Bronchial epithelial cell (primary cell): ENCODE results near the gene ASMT. TPM values are rescaled to one million over a fixed set of nuclear protein-coding genes. Genes with fewer than 3 reads are reported as not detected.

Experiments
- DNase-seq: peaks from one replicate; pipeline ENCODE4 v3.0.0-alpha.2; 2010; ENCODE audit warnings: low read depth
- FAIRE-seq: peaks from 2 replicates; lab custom pipeline; 2011; peaks lifted over from hg19 to GRCh38; lab: Jason Lieb, UNC
- H3K27me3 ChIP-seq: 2 replicates; pipeline ENCODE4 v1.5.1; 2011; ENCODE audit warnings: low read length; ENCODE audit not compliant: control insufficient read depth, insufficient read depth
- H3K36me3 ChIP-seq: 2 replicates; pipeline ENCODE4 v1.5.1; 2011; ENCODE audit warnings: low read length; ENCODE audit not compliant: control insufficient read depth, insufficient read depth
- H3K4me3 ChIP-seq: 2 replicates; pipeline ENCODE4 v1.5.1; 2011; ENCODE audit warnings: mild to moderate bottlenecking, low read depth, low read length, control low read depth
- total RNA-seq: library from RNA; depleted of rRNA; stranded (reverse); fragments of >200 nt; gene quantifications from 2 replicates; pipeline ENCODE4 v1.2.1, GENCODE V29; 2014
- TF ChIP-seq, protein P1 (sequence below): IDR thresholded peaks from 2 replicates; pipeline ENCODE4 v1.5.1; 2011; ENCODE audit warnings: mild to moderate bottlenecking, moderate library complexity, low read length, control low read depth, inconsistent platforms; ENCODE audit not compliant: insufficient read depth, severe bottlenecking

Gene ASMT
- total RNA-seq, 1 donor from 2014 or later: under 0.01 TPM

GRCh38 chrX:1597345-1598020 lies 17.4 kb upstream of the ASMT start:
- no peak overlapping the region for H3K4me3 ChIP-seq
- TF ChIP-seq, protein P1, sequence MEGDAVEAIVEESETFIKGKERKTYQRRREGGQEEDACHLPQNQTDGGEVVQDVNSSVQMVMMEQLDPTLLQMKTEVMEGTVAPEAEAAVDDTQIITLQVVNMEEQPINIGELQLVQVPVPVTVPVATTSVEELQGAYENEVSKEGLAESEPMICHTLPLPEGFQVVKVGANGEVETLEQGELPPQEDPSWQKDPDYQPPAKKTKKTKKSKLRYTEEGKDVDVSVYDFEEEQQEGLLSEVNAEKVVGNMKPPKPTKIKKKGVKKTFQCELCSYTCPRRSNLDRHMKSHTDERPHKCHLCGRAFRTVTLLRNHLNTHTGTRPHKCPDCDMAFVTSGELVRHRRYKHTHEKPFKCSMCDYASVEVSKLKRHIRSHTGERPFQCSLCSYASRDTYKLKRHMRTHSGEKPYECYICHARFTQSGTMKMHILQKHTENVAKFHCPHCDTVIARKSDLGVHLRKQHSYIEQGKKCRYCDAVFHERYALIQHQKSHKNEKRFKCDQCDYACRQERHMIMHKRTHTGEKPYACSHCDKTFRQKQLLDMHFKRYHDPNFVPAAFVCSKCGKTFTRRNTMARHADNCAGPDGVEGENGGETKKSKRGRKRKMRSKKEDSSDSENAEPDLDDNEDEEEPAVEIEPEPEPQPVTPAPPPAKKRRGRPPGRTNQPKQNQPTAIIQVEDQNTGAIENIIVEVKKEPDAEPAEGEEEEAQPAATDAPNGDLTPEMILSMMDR: no peak
- H3K27me3 ChIP-seq: no peaks in the 10 kb centered on the region
- no peak for FAIRE-seq
- no peak for DNase-seq
- peaks cover 45% of the 10 kb centered on the region for H3K36me3 ChIP-seq

DNA sequence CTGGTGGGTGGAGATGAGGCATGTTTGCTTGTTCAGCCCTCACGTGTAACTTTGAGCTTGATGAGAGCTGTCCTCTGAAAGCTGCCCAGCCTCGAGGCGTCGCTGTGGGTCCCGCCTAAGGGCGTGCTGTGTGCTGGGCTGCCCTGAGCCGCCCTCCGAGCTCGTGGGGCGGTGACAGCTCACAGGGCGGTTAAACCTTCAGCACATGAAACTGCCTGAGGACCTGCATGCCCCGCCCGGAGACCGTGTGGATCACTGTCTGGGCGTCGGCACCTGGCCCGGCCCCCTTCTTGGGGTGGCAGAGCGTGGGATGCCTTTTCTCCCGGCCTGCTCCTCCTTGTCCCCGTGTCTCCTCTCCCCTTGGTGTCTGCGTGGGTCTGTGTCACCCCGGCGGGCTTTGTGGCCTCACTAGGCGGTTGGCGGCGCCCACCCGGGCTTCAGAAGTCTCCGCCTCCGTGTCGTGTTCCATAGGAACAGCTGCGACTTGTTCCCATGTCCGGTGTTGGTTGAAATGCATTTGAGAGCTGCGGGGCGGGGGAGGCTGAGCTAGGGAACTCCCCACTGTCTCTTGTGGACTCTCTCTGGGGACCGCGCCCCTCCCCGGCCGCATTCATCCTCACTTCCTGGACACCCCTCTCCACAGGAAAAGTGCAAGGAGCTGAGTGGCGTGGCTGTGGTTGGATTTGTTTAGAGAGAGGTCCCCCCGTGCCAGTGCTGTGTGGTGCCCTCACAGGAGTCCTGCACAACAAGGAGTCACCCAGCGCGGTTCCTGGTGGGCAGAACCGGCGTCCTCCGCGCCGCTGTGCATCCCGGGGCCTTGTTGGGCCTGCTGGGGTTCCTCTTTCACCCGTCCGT lies 16.6 kb upstream of the ASMT start:
- TF ChIP-seq, protein P1: no peak
- Histone ChIP-seq H3K4me3 (no peak overlapping the region), H3K36me3 (peaks cover 49% of the 10 kb centered on the region), H3K27me3 (no peaks in the 10 kb centered on the region)
- no peak for DNase-seq
- FAIRE-seq: no peak

DNA sequence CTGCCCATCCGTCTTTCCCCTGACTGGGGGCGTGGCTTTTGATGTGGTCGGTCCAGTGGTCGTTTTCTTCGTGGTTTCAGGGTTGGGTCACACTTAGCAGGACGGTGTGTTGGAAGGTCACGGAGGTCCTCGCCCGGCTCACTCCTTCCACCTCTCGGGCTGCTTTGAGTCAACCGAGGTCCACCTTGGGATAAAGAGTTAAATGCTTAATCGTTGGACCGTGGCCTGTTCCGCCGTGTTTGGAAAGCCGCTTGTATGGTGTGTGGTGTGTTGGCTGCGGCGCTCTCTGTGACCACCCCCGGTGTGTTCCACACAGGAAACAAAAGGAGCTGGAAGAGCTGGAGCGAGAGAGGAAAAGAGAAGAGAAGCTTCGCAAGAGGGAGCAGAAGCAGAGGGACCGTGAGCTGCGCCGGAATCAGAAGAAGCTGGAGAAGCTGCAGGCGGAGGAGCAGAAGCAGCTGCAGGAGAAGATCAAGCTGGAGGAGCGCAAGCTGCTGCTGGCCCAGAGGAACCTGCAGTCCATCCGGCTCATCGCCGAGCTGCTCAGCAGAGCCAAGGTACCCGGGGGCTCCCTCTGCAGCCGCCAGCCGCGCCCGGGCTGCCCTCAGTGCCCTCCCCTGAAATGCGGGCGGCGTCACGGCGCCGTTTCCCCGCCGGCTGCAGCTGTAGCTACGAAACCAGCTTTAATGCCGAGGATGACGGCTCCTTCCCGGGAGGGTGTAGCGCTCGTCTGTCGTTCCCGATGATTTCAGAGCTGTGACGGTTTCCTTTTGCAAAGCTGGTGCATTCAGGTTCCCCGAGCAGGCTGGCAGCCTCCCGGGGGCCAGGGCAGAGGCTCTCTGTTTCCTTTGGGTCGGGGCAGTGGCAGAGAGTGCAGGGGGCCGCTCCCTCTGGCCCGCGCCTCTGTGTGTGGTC lies 15.7 kb upstream of the ASMT start:
- peaks cover 44% of the 10 kb centered on the region for H3K36me3 ChIP-seq
- no peak overlapping the region for H3K4me3 ChIP-seq
- no peaks in the 10 kb centered on the region for H3K27me3 ChIP-seq
- TF ChIP-seq, protein P1: no peak
- FAIRE-seq (no peak), DNase-seq (no peak)

DNA sequence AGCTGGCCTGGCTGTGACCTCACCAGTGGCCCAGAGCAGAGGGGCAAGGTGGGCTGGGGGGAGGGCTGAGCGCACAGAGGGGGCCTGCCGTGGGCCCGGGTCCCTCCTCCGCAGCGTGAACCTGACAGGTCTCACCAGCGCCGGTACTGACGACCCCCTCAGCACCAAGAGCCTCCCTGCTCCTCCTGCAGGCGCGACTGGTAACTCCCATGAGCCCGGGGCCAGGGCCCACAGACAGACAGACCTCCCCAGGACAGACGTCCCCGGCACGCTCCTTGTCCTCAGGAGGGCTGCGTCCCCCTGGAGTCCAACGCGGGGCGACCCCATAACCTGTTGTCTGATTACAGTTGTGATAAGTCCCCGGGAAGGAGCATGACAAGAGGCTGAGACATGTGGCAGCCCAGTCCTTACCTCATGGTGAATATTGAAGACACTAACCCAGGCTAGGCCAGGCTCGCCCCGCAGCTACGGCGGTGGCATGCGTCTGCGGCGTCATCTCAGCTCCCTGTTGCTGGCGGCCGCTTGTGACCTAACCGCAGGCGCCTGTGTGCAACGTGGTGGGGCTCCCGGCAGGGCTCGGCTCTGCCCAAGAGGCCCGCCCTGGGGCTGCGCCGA lies 15.0 kb upstream of the ASMT start:
- H3K36me3 ChIP-seq: peaks cover 42% of the 10 kb centered on the region
- no peak for DNase-seq
- no peak for FAIRE-seq
- TF ChIP-seq, protein P1: no peak
- no peaks in the 10 kb centered on the region for H3K27me3 ChIP-seq
- H3K4me3 ChIP-seq: no peak overlapping the region

DNA sequence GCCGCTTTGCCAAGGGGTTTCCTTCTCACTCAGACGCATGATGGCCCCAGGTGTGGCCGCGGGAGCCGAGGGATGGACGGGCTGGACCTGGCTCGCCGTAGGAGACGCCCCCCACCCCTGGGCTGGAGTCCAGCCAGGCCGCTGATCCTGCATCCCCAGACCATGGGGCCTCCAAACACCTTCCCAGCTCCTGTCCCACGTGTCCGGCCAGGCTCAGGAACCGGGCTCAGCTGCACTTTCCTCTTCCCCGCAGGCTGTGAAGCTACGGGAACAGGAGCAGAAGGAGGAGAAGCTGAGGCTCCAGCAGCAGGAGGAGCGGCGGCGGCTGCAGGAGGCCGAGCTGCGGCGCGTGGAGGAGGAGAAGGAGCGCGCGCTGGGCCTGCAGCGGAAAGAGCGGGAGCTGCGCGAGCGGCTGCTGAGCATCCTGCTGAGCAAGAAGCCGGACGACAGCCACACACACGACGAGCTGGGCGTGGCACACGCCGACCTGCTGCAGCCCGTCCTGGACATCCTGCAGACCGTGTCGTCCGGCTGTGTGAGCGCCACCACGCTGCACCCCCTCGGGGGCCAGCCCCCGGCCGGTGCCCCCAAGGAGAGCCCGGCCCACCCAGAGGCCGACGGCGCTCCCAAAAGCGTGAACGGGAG lies 14.3 kb upstream of the ASMT start:
- FAIRE-seq (no peak), DNase-seq (no peak)
- TF ChIP-seq, protein P1: no peak
- Histone ChIP-seq H3K36me3 (peaks cover 36% of the 10 kb centered on the region), H3K27me3 (no peaks in the 10 kb centered on the region), H3K4me3 (no peak overlapping the region)
